ENCODE measurements around the gene FAM50B.

Gene FAM50B

DNA sequence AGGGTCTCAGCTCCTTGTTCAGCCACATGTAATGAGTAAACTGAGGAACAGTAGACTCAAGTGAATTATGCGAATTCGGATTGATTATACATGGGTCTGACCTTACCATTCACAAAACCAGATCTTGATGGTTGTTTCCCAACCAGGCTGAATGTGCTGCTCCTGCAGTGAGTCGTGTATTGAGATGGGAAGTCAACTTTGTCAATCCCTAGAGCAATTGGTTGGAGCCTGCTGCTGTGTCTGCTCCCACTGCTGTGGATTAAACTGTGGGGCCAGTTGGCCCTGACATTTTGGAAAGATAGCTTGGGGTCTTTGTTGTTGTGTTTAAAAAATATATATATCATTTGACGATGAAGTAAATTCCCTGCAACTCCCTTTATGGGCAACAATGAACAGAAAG is 23.9 kb downstream of the FAM50B start:
- no peak for DNase-seq (ENCODE audit: low spot score)

GRCh38 chr6:3874069-3874468 is 24.9 kb downstream of the FAM50B start:
- no peak for DNase-seq (ENCODE audit: low spot score)

- no peak for DNase-seq (ENCODE audit: low spot score)
Observed at GRCh38 chr6:3875486-3875885, 26.3 kb downstream of the FAM50B start.

- no peak for DNase-seq (ENCODE audit: low spot score)
Observed at GRCh38 chr6:3876101-3876500, 26.9 kb downstream of the FAM50B start.

DNA sequence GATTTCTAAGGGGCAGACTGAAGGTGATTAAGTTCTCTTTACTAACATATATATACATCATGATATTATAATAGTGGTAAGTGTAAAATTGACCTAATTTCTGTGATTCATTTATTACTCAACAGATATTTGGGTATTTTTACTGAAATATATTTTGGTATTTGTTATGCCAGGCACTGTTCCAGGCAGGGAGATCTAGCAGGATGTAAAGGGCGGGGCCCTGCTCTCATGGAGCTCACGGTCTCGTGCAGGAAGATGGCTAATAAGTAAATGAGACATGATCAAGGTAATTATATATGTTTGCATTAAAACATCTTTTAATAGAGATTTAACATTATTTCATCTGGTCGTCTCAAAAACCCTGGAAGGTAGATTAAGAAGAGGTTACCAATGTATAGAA is 27.7 kb downstream of the FAM50B start:
- no peak for DNase-seq (ENCODE audit: low spot score)

GRCh38 chr6:3878048-3878666 is 29.0 kb downstream of the FAM50B start:
- DNase-seq (ENCODE audit: low spot score) = no peak

GRCh38 chr6:3879194-3879952 is 30.2 kb downstream of the FAM50B start:
- no peak for DNase-seq (ENCODE audit: low spot score)

GRCh38 chr6:3881711-3882421 is 32.7 kb downstream of the FAM50B start:
- no peak for DNase-seq (ENCODE audit: low spot score)

- no peak for DNase-seq (ENCODE audit: low spot score)
Observed at GRCh38 chr6:3882431-3882830, 33.3 kb downstream of the FAM50B start.

DNA sequence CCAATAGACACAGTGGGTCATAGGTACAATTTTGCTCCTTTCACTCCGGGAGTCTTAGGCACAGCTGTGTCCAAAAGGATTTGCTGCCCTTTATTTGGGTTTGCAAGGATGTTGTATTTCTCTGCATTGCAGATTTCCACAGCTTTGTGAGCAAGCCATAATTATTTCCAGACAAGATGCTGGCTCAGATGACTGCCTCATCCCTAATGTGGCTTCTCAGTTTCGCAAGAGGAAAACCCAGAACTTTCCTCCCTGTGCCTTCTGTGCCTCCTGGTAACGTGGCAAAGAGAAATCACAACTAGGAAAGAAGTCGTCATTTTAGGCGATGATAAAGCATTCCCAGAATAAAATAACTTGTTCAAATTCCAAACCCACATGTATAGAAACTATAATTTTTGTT is 33.7 kb downstream of the FAM50B start:
- no peak for DNase-seq (ENCODE audit: low spot score)

- DNase-seq (ENCODE audit: low spot score) = no peak
Observed at GRCh38 chr6:3884007-3884745, 35.0 kb downstream of the FAM50B start.

DNA sequence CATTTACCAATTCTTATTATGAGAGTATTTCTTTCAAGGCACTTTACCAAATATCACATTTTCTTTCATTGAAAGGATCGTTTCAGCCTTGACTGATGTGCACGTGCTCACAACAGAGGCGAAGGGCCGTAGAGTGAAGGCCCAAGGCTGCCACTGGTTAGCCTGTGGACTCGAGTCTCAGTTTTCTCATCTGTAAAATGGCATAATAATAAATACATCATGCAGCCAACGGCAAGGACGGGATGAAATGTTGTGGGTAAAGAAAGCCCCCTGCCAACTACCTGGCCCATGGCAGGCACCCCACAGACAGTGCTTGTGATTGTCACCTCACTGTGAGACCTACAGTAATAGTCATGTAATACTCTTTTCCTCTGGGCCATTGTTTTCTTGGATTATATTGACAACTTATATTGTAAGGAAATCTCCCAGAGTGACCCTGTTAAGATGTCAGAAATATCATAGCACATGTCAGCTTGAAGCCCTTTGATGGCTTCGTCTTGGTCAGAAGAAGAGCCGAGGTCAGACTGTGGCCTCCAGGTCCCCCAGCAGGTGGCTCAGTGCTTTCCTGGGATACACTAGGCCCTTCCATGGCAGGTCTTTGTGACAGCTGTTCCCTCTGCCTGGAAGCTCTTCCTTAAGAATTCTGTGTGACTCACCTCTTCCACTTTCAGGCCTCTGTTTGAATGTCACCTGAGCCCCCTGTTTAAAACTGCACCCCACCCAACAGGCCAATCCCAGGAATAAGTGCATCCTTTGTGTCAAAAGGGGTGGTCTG is 36.3 kb downstream of the FAM50B start:
- DNase-seq (ENCODE audit: low spot score) = no peak

DNA sequence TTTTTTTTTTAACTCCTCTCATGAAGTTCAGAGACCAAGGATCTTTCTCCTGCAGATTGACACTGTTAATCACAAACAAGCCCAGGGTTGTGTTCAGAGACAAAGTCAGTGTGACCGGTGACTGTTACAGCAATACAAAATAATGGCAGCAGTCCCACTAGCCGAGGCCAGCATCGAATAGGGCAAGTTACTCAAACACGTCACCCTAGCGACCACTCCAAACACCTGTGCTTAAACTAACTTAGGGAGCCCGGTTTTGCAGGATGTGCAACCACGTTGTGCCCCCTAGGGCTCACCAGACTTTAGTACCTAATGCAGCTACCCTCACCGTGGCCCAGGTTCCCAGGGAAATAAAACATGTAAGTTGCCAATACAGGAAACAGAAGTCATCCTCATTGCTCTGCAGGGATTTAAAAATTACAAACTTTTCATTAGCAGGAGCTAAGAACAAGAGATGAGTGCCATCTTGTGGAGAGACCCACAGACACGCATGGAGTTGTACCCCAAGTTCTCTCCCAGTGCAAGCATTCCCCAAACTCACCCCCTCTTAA is 38.1 kb downstream of the FAM50B start:
- no peak for DNase-seq (ENCODE audit: low spot score)

GRCh38 chr6:3888153-3888957 is 39.2 kb downstream of the FAM50B start:
- no peak for DNase-seq (ENCODE audit: low spot score)

GRCh38 chr6:3890047-3890446 is 40.9 kb downstream of the FAM50B start:
- no peak for DNase-seq (ENCODE audit: low spot score)

DNA sequence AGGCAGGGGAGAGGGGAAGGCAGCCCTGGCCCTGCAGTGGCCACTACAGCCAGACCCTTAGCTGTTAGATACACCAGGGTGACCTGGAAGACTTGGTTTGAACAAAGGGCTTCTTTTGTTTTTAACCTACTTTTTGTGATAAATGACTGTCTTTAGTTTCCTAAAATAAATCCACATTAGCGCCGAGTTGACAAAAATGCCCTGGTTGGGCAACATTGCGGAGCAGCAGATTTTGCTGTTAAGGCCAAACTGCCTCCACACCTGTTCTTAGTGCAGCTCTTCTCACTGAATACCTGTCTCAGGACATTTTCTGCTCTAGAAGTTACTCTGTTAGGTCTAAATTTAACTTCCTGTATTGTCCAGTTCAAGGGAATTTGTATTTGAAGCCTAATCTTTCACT is 42.7 kb downstream of the FAM50B start:
- DNase-seq (ENCODE audit: low spot score) = no peak

- DNase-seq (ENCODE audit: low spot score) = no peak
Observed at GRCh38 chr6:3892603-3893002, 43.4 kb downstream of the FAM50B start.

DNA sequence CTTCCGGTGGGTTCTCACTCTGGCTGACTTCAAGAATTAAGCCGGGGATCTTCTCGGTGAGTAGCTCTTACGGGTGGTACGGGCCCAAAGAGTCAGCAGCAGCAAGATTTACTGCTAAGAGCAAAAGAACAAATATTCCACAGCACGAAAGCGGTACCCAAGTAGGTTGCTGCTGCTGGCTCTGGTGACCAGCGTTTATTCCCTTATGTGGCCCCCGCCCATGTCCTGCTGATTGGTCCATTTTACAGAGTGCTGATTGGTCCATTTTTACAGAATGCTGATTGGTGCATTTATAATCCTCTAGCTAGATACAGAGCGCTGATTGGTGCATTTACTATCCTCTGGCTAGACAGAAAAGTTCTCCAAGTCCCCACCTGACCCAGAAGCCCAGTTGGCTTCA is 44.3 kb downstream of the FAM50B start:
- DNase-seq (ENCODE audit: low spot score) = no peak

DNA sequence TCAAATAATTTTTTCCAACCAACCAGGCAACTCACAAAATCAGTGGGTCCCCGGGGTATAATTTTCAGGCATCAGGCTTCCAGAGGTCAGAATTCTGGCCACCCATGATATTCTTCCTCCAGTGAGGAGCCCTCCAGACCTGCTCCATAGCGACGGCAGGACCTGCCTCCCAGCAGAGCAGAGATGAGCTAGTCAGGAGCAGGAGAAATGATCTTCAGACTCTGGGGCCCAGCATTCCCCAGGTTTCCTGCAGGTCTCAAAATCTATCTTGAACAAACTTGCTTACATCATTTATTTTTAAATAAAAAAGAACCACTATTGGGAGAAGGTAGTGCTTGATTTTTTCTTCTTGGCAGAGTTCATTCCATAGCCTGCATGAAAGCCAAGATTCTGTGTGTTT is 44.7 kb downstream of the FAM50B start:
- DNase-seq (ENCODE audit: low spot score) = no peak

DNA sequence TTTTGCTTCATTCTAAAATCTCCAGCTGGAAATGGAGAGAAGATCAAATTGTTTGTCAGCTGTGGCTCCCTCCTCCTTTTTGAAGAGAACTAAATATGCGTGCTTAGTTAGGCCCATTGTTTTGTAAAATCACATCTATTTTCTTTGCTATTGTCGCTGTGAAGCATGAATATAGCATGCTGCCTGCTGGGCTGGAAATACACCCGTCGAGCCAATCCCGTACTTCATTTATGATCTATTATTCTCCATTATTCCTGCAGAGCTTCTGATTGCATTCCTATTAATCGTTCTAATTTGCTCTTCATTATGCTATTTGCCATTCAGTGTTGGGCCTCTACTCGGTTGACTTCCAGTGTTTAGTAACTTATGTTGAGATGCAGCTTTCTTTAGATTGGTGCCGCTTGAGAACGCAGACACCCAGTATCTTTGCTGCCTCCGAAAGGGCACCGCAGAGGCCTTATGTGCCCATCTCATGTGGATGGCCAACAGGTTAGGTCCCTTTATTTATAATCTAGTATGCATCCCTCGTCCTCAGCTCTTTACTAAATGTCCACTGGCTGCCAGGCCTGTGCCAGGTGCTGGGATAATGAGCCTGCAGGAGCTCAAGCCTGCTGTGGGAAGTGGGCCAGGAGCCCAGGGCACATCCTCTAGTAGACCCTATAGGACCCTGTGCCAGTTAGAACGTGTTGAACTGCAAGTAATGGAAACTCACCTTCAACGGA is 45.6 kb downstream of the FAM50B start:
- no peak for DNase-seq (ENCODE audit: low spot score)

All from NAMALWA (cell line).